Measurements from ENCODE around the gene CYYR1. TPM values are rescaled to one million over a fixed set of nuclear protein-coding genes. Genes with fewer than 3 reads are reported as not detected.

Gene CYYR1
- total RNA-seq, 1 experiment from 2014 or later, result not detected

- in situ Hi-C loops (cut with HindIII; ENCODE audit: low pct_unique_long_range_greater_than_20kb, low sequenced_read_pairs), result no loop called here
- DNase-seq (ENCODE audit: low read depth), result no peak
Observed at GRCh38 chr21:26559099-26559498, 14.0 kb downstream of the CYYR1 start.

- in situ Hi-C loops (cut with HindIII; ENCODE audit: low pct_unique_long_range_greater_than_20kb, low sequenced_read_pairs), result no loop called here
- DNase-seq (ENCODE audit: low read depth), result no peak
Observed at GRCh38 chr21:26557106-26557505, 16.0 kb downstream of the CYYR1 start.

- in situ Hi-C loops (cut with HindIII; ENCODE audit: low pct_unique_long_range_greater_than_20kb, low sequenced_read_pairs), result no loop called here
- no peak for DNase-seq (ENCODE audit: low read depth)
Observed at GRCh38 chr21:26555540-26556146, 17.4 kb downstream of the CYYR1 start.

- in situ Hi-C loops (cut with HindIII; ENCODE audit: low pct_unique_long_range_greater_than_20kb, low sequenced_read_pairs), result no loop called here
- no peak for DNase-seq (ENCODE audit: low read depth)
Observed at GRCh38 chr21:26554365-26554764, 18.7 kb downstream of the CYYR1 start.

DNA sequence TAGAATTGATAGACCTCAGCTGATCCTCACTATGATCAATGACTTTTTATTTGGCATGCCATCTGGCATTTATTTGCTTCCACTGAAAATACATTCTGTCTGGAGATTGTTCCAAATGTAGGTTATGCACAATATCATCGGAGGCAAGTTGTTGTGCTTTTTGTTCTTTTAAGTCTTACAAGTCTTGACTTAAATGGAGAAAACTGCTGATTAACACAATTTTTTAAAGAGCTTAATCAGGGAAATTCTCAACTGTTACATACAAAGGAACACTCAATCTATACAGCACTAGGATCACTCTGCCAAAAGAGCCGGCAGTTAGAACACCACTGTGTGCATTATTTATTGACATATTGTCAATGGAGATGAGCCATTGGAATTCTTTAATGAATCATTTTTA lies 19.2 kb downstream of the CYYR1 start:
- in situ Hi-C loops (cut with HindIII; ENCODE audit: low pct_unique_long_range_greater_than_20kb, low sequenced_read_pairs), result no loop called here
- DNase-seq (ENCODE audit: low read depth), result no peak

DNA sequence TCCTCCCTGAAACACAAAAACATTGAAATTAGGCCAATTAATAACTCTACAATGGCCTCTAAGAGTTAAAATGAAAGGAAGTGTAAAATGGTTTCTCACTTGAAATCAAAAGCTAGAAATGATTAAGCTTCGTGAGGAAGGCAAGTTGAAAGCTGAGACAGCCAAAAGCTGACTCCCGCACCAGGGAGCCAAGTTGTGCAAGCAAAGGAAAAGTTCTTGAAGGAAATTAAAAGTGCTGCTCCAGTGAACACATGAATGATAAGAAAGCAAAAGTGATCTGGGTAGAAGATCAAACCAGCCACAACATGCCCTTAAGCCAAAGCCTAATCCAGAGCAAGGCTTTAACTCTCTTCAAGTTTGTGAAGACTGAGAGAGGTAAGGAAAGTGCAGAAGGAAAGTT lies 22.8 kb downstream of the CYYR1 start:
- in situ Hi-C loops (cut with HindIII; ENCODE audit: low pct_unique_long_range_greater_than_20kb, low sequenced_read_pairs), result no loop called here
- DNase-seq (ENCODE audit: low read depth), result peak; percentile 33

DNA sequence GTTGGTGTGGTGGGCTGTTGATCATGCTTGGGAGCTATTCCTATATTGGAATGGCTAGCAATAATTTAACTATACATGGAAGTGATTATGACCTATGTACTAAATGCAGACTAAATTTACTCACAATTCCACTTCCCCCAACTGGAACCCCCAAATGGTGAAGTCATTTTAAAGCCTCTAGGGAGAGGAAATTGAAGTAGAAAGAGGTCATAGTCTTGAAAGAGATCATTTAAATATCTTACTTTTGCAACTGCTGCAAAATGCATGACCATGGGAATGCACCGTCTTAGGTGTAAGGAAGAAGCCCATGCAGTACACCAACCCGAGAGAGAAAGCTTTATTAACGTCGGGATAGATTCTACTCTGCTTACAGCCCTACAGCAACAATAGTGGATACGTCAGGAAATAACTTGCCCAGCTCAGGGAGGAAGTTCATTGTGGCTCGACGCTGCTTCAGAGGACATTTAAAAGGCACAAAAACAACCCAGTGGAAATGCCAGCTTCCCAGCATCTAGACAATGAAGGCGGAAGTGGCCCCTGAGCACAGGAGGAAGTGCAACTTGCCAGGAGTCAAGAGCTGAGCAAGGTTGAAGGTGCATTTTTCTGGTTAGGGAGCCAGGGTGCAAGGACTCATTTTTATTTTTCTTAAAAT lies 26.5 kb downstream of the CYYR1 start:
- in situ Hi-C loops (cut with HindIII; ENCODE audit: low pct_unique_long_range_greater_than_20kb, low sequenced_read_pairs), result no loop called here
- no peak for DNase-seq (ENCODE audit: low read depth)

- no peak for DNase-seq (ENCODE audit: low read depth)
- in situ Hi-C loops (cut with HindIII; ENCODE audit: low pct_unique_long_range_greater_than_20kb, low sequenced_read_pairs), result no loop called here
Observed at GRCh38 chr21:26544201-26544775, 28.8 kb downstream of the CYYR1 start.

DNA sequence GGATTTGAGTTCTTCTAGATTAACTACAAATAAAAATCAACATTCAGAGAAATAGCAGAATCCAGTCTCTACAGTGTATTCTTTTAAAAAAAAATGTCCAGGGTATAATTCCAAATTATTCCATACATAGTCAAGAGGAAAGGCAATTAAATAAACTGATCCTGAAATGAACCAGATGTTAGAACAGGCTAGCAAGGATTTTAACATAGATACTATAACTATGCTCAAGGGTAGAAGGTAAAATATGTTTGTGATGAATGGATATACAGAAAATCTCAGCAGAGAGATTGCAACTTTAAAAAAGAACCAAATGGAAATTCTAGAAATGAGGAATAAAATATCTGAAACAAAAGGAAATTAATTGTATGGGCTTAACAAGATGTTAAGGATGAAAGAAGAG lies 32.4 kb downstream of the CYYR1 start:
- in situ Hi-C loops (cut with HindIII; ENCODE audit: low pct_unique_long_range_greater_than_20kb, low sequenced_read_pairs), result no loop called here
- no peak for DNase-seq (ENCODE audit: low read depth)

- in situ Hi-C loops (cut with HindIII; ENCODE audit: low pct_unique_long_range_greater_than_20kb, low sequenced_read_pairs), result no loop called here
- DNase-seq (ENCODE audit: low read depth), result no peak
Observed at GRCh38 chr21:26539566-26539965, 33.5 kb downstream of the CYYR1 start.

GRCh38 chr21:26534517-26534916 lies 38.6 kb downstream of the CYYR1 start:
- in situ Hi-C loops (cut with HindIII; ENCODE audit: low pct_unique_long_range_greater_than_20kb, low sequenced_read_pairs), result no loop called here
- no peak for DNase-seq (ENCODE audit: low read depth)

GRCh38 chr21:26532208-26532607 lies 40.9 kb downstream of the CYYR1 start:
- in situ Hi-C loops (cut with HindIII; ENCODE audit: low pct_unique_long_range_greater_than_20kb, low sequenced_read_pairs), result no loop called here
- no peak for DNase-seq (ENCODE audit: low read depth)

GRCh38 chr21:26529526-26529925 lies 43.6 kb downstream of the CYYR1 start:
- in situ Hi-C loops (cut with HindIII; ENCODE audit: low pct_unique_long_range_greater_than_20kb, low sequenced_read_pairs), result no loop called here
- DNase-seq (ENCODE audit: low read depth), result no peak

GRCh38 chr21:26528882-26529281 lies 44.2 kb downstream of the CYYR1 start:
- in situ Hi-C loops (cut with HindIII; ENCODE audit: low pct_unique_long_range_greater_than_20kb, low sequenced_read_pairs), result no loop called here
- no peak for DNase-seq (ENCODE audit: low read depth)

DNA sequence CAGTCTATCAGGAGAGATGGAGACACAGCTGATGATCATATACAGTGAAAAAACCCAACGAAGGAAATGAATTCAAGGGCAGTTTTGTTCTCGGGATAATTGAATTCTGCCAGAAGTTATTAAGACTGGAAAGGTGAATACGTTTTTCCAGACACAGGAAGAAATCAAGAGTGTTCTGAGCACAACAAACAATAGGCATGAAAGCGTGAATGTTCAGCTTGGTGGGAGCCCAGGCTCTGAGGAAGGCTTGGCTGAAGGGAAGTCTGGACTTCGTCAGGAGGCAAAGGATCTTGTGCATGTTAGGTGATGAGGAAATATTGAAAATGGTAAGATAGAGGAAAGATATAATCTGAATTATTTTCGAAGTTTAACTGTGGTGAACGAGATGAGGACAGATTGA lies 50.4 kb downstream of the CYYR1 start:
- no peak for DNase-seq (ENCODE audit: low read depth)
- in situ Hi-C loops (cut with HindIII; ENCODE audit: low pct_unique_long_range_greater_than_20kb, low sequenced_read_pairs), result no loop called here

- in situ Hi-C loops (cut with HindIII; ENCODE audit: low pct_unique_long_range_greater_than_20kb, low sequenced_read_pairs), result no loop called here
- no peak for DNase-seq (ENCODE audit: low read depth)
Observed at GRCh38 chr21:26519142-26519541, 53.9 kb downstream of the CYYR1 start.

DNA sequence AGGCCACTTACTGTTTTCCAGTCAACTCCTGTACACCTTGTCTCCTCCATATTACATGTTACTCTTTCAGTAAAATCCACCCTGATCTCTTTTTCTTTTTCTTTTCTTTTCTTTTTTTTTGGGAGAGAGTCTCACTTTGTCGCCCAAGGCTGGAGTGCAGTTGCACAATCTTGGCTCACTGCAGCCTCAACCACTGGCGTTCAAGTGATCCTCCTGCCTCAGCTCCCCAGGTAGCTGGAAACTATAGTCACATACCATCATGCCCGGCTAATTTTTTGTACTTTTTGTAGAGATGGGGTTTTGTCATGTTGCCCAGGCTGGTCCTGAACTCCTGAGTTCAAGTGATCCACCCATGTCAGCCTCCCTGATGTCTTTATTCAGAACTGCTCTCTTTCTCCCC lies 57.8 kb downstream of the CYYR1 start:
- in situ Hi-C loops (cut with HindIII; ENCODE audit: low pct_unique_long_range_greater_than_20kb, low sequenced_read_pairs), result no loop called here
- no peak for DNase-seq (ENCODE audit: low read depth)

DNA sequence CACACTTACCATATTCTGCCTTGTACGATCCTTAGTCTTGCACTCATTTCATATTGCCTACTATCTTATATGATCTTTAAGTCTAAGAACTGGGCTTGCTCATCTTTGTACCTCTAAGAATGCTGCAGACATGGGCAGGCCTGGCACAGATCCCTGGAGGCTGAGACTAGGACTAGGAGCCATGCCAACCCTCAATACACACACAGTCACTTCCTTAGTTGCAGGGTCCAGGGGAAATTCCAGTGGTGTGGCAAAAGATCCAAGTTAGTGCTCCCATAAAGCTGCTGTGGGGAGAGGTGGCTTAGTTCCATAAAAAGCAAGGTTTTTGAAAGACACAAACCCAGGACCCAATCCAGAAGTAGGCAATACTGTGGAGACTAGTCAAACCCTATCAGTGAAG lies 59.9 kb downstream of the CYYR1 start:
- in situ Hi-C loops (cut with HindIII; ENCODE audit: low pct_unique_long_range_greater_than_20kb, low sequenced_read_pairs), result no loop called here
- no peak for DNase-seq (ENCODE audit: low read depth)

DNA sequence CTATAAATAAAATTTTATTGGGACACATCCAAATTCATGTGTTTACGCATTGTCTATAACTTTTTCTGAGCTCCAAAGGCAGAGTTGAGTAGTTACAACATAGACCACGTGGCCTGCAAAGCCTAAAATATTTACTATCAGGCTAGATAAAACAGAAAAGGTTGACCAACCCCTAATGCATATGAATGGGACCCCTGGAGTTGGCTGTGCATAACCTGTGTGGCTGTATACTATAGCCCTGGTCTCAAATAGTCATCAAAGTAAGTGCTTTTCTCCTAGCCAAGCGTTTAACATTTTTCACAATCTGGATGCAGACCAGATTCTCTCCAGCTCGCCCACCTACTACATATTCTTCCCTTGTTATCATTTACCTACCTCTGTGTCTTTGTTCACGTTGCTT lies 60.4 kb downstream of the CYYR1 start:
- in situ Hi-C loops (cut with HindIII; ENCODE audit: low pct_unique_long_range_greater_than_20kb, low sequenced_read_pairs), result no loop called here
- no peak for DNase-seq (ENCODE audit: low read depth)

DNA sequence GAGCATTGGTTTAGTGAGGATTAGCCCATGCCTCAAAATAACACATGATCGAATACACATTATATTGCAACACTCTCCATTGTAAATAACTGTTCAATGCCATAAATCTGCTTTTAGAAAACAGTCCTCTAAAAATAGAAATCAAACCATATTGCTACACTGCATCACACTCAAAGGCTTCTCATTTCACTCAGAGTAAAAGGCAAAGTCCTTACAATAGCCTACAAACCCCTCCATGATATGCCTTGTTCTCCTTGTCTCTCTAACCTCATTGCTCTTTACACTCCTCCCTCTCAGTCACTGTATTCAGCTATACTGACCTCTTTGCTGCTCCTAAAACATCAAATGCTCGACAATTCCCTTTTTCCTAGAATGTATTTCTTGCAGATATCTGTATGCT lies 64.2 kb downstream of the CYYR1 start:
- in situ Hi-C loops (cut with HindIII; ENCODE audit: low pct_unique_long_range_greater_than_20kb, low sequenced_read_pairs), result no loop called here
- no peak for DNase-seq (ENCODE audit: low read depth)
